Measurements from ENCODE around the gene NDUFB4. TPM values are rescaled to one million over a fixed set of nuclear protein-coding genes. Genes with fewer than 3 reads are reported as not detected.

NDUFB4 gene
- total RNA-seq, 1 donor from 2014 or later, result 129 TPM

DNA sequence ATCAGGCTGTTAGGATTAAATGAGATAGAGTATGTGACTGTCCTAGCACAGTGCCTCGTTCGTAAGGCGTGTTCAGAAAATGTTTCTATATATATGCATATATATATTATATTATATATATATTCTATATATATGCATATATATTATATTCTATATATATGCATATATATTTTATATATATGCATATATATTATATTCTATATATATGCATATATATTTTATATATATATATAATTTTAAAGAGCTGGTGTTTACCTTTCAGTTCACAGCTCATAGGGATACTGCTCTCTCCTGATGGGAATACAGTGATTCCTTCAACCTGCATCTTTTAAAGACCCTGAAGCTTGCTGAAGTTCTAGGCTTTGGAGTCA is 702 bp downstream of the NDUFB4 start:
- Mint-ChIP-seq H3K4me3 (peak overlapping the region; percentile 92), H3K9me3 (no peaks in the 10 kb centered on the region), H3K27me3 (peaks cover 6% of the 10 kb centered on the region), H3K4me1 (ENCODE audit: unreplicated experiment) (peaks cover 7% of the 10 kb centered on the region), H3K36me3 (peaks cover 17% of the 10 kb centered on the region), H3K27ac (peak overlapping the region; percentile 96)
- TF ChIP-seq, protein P1, sequence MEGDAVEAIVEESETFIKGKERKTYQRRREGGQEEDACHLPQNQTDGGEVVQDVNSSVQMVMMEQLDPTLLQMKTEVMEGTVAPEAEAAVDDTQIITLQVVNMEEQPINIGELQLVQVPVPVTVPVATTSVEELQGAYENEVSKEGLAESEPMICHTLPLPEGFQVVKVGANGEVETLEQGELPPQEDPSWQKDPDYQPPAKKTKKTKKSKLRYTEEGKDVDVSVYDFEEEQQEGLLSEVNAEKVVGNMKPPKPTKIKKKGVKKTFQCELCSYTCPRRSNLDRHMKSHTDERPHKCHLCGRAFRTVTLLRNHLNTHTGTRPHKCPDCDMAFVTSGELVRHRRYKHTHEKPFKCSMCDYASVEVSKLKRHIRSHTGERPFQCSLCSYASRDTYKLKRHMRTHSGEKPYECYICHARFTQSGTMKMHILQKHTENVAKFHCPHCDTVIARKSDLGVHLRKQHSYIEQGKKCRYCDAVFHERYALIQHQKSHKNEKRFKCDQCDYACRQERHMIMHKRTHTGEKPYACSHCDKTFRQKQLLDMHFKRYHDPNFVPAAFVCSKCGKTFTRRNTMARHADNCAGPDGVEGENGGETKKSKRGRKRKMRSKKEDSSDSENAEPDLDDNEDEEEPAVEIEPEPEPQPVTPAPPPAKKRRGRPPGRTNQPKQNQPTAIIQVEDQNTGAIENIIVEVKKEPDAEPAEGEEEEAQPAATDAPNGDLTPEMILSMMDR (conservative IDR thresholded peaks at IDR 0.05), result no peak
- DNase-seq (ENCODE audit: extremely low spot score, unreplicated experiment), result no peak

DNA sequence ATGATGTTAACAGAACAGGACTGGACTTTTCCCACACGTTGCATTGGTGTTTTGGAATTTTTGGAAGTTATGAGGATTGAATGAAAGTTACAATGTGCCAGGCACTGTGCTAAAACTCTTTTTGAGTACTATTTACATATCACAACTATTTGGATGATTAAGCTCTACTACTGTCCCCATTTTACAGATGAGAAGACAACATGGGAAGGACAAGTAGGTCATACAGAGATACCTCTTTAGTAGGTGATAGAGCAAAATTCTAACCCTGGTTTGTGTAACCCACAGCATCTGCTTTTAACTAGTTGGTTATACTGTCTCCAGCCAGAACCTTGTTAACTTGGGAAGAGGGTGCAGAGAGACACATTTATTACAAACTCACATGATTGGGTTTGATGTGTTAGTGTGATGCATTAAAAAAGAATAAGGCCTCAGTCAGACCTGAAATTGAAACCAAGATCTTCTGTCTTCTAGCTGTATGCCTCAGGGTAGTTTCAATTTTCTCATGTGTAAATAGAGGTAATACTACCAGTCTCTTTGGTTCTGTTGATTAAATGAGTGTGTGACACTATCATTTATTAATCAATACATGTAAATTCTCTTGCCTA is 1.4 kb downstream of the NDUFB4 start:
- TF ChIP-seq, protein P1 (conservative IDR thresholded peaks at IDR 0.05), result no peak
- Mint-ChIP-seq H3K4me3 (no peak overlapping the region), H3K4me1 (ENCODE audit: unreplicated experiment) (peaks cover 7% of the 10 kb centered on the region), H3K27ac (peak overlapping the region; percentile 58), H3K27me3 (peaks cover 3% of the 10 kb centered on the region), H3K9me3 (no peaks in the 10 kb centered on the region), H3K36me3 (peaks cover 20% of the 10 kb centered on the region)
- no peak for DNase-seq (ENCODE audit: extremely low spot score, unreplicated experiment)

DNA sequence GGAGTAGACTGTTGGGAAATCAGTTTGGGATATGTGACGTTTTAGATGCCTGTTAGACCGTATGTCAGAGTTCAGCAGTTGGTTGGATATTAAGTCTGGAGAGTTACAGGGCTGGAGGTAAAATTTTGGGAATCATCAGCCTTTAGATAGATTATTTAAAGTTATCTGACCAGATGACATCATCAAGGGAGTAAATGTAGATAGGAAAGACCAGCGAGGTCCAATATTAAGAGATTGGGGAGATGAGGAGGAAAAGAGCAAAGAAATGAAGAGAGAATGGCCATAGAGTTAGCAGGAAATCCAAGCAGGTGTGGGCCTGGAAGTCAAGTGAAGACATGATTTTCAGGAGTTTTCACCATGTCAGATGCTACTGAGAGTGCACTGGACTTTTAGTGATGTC is 3.1 kb downstream of the NDUFB4 start:
- H3K4me1 Mint-ChIP-seq (ENCODE audit: unreplicated experiment), result peaks cover 7% of the 10 kb centered on the region
- no peak for DNase-seq (ENCODE audit: extremely low spot score, unreplicated experiment)
- TF ChIP-seq, protein P1 (conservative IDR thresholded peaks at IDR 0.05), result no peak
- H3K4me3 Mint-ChIP-seq, result no peak overlapping the region
- no peak overlapping the region for H3K27ac Mint-ChIP-seq
- peaks cover 3% of the 10 kb centered on the region for H3K27me3 Mint-ChIP-seq
- H3K36me3 Mint-ChIP-seq, result peaks cover 24% of the 10 kb centered on the region
- H3K9me3 Mint-ChIP-seq, result no peaks in the 10 kb centered on the region

DNA sequence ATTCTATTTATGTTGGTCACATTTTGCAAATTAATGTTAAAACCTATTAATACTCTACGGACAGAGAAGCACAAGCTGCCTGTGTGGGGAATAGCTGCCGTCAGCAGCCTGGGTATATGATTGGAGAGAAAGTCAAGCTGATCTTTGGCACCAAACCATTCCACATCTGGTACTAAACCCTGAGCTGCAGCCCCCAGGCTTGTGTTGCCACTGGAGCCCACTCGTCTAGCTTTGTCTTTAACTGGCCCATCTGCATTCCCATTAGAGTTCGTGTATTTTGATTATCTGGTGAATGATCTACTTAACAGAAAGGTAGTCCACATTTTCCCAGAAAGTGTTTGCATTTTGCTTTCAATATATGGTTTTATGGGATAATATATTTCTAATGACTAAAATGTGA is 5.4 kb downstream of the NDUFB4 start:
- TF ChIP-seq, protein P1 (conservative IDR thresholded peaks at IDR 0.05), result no peak
- Mint-ChIP-seq H3K27me3 (no peaks in the 10 kb centered on the region), H3K36me3 (peaks cover 24% of the 10 kb centered on the region), H3K4me3 (no peak overlapping the region), H3K4me1 (ENCODE audit: unreplicated experiment) (peaks cover 7% of the 10 kb centered on the region), H3K27ac (no peak overlapping the region), H3K9me3 (no peaks in the 10 kb centered on the region)
- no peak for DNase-seq (ENCODE audit: extremely low spot score, unreplicated experiment)

DNA sequence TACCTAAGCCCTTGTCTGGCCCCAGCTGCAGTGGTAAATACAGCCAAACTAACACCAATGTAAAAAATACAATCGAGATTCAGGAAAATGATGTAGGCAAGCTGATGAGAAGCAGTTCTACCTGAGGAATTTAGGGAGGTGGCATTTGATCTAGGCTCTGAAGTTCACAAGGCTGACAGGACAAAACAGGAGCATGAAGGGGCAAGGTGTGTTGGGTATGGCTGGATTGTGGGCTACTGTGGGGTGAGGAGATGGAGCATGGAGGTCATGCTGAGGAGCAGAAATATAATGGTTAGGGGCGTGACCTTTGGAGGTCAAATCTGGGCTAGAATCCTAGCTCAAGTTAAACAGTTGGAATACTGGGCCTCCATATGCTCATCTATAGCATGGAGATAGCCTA is 6.5 kb downstream of the NDUFB4 start:
- Mint-ChIP-seq H3K36me3 (peaks cover 18% of the 10 kb centered on the region), H3K27me3 (no peaks in the 10 kb centered on the region), H3K4me3 (no peak overlapping the region), H3K9me3 (no peaks in the 10 kb centered on the region), H3K27ac (no peak overlapping the region), H3K4me1 (ENCODE audit: unreplicated experiment) (peaks cover 4% of the 10 kb centered on the region)
- no peak for DNase-seq (ENCODE audit: extremely low spot score, unreplicated experiment)
- TF ChIP-seq, protein P1 (conservative IDR thresholded peaks at IDR 0.05), result no peak

DNA sequence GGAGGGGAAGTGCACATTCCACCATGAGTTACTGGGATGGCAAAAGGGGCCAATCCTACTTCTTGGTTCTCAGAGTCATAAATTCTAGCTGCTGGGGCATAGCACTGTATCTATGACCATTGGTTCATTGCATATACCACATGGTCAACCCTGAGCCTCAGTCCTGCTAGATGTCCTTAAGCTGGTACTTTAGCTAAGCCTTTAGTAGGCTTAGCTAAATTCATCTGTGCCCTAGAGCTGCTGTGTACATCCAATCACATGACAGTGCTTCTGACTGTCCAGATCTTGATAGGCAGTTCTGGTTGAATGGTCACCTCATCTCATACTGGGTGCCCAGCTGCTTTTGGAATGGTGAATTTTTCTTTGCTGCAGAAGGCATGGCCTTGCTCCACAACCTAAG is 8.2 kb downstream of the NDUFB4 start:
- Mint-ChIP-seq H3K27me3 (no peaks in the 10 kb centered on the region), H3K36me3 (peaks cover 18% of the 10 kb centered on the region), H3K9me3 (no peaks in the 10 kb centered on the region)

More for the DNA sequence above, 8.2 kb downstream of the NDUFB4 start:
- Mint-ChIP-seq H3K4me3 (no peak overlapping the region), H3K27ac (no peak overlapping the region), H3K4me1 (ENCODE audit: unreplicated experiment) (peaks cover 4% of the 10 kb centered on the region)
- TF ChIP-seq, protein P1 (conservative IDR thresholded peaks at IDR 0.05), result no peak
- no peak for DNase-seq (ENCODE audit: extremely low spot score, unreplicated experiment)
